ENCODE measurements around the gene FKBP4. TPM values are rescaled to one million over a fixed set of nuclear protein-coding genes. Genes with fewer than 3 reads are reported as not detected.

Gene FKBP4
- total and polyA plus RNA-seq, 12 donors = 18.9 to 110 (median 44.3) TPM

DNA sequence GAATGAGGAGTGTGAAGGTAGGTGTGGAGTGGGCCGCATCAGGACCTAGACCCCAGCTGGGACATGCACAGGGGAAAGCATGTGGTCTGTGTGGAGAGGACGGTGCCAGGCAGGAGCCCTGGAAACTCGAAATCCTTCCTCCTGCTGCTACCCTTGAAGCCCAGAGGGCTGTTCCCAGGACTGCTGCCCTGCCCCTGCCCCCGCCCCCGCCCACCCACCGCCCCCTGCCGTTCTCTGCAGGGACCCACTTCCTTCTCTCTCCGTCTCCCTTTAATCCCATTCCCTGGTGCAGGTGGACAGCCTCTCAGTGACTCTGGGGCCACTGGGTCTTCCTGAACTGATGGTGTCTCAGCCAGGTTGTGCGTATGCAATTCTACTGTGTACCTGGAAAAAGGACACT, 25.7 kb downstream of the FKBP4 start:
- Histone ChIP-seq H3K27me3 (no peaks in the 10 kb centered on the region), H3K9me3 (replicated peaks in 1 of 3) (no peaks in the 10 kb centered on the region), H3K36me3 (replicated peaks in 1 of 2) (peaks cover 0 to 78% of the 10 kb centered on the region in 2 donors), H3K27ac (no peak overlapping the region), H3K4me1 (replicated peaks in 1 of 2) (no peaks in the 10 kb centered on the region), H3K4me3 (no peak overlapping the region)
- WGBS, 4 donors = 82 to 88% (median 83%) methylated on average over 3 to 9 of the region's 9 CpGs
- intact Hi-C loops (cut with DNase I) = no loop called here
- DNase-seq = no peak
- TF ChIP-seq POLR2A (IDR thresholded peaks at IDR 0.05) = no peak
- TF ChIP-seq, protein P1, sequence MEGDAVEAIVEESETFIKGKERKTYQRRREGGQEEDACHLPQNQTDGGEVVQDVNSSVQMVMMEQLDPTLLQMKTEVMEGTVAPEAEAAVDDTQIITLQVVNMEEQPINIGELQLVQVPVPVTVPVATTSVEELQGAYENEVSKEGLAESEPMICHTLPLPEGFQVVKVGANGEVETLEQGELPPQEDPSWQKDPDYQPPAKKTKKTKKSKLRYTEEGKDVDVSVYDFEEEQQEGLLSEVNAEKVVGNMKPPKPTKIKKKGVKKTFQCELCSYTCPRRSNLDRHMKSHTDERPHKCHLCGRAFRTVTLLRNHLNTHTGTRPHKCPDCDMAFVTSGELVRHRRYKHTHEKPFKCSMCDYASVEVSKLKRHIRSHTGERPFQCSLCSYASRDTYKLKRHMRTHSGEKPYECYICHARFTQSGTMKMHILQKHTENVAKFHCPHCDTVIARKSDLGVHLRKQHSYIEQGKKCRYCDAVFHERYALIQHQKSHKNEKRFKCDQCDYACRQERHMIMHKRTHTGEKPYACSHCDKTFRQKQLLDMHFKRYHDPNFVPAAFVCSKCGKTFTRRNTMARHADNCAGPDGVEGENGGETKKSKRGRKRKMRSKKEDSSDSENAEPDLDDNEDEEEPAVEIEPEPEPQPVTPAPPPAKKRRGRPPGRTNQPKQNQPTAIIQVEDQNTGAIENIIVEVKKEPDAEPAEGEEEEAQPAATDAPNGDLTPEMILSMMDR (IDR thresholded peaks at IDR 0.05) = no peak

- peaks cover 0 to 100% of the 10 kb centered on the region in 2 donors for H3K36me3 ChIP-seq (replicated peaks in 1 of 2)
- H3K9me3 ChIP-seq (replicated peaks in 1 of 3) = no peaks in the 10 kb centered on the region
- 71 to 75% (median 74%) methylated on average over 7 of the region's 7 CpGs for WGBS, 4 donors
- H3K4me1 ChIP-seq (replicated peaks in 1 of 2) = no peaks in the 10 kb centered on the region
- no peak for TF ChIP-seq POLR2A (IDR thresholded peaks at IDR 0.05)
- TF ChIP-seq, protein P1 (IDR thresholded peaks at IDR 0.05) = no peak
- intact Hi-C loops (cut with DNase I) = no loop called here
- no peak for DNase-seq
- no peak overlapping the region for H3K27ac ChIP-seq
- H3K4me3 ChIP-seq = no peak overlapping the region
- no peaks in the 10 kb centered on the region for H3K27me3 ChIP-seq
These were observed 28.7 kb downstream of the FKBP4 start for GRCh38 chr12:2823483-2823882.

DNA sequence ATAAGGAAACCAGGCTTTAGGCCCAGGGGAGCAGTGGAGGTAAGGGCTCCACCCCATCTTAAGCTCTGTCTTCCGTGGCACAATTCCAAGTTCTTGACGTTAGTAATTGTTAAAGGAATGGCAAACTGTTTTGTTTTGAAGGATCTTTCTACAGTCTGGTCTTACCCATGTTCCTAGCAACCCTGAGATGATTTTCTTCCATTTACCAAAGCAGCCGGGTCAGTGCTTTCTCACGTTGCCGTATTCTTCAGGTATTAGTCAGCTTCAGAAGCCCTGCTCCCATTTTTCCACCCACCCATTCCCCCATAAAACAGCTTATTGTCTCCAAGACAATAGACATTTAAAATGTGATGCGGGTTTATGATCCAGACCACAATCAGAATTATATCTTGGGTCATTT, 29.8 kb downstream of the FKBP4 start:
- Histone ChIP-seq H3K27ac (no peak overlapping the region), H3K36me3 (replicated peaks in 1 of 2) (peaks cover 0 to 95% of the 10 kb centered on the region in 2 donors), H3K9me3 (replicated peaks in 1 of 3) (no peaks in the 10 kb centered on the region), H3K27me3 (no peaks in the 10 kb centered on the region), H3K4me1 (replicated peaks in 1 of 2) (no peaks in the 10 kb centered on the region), H3K4me3 (no peak overlapping the region)
- WGBS, 4 donors = 76 to 89% (median 82%) methylated on average over 6 of the region's 6 CpGs
- intact Hi-C loops (cut with DNase I) = no loop called here
- no peak for DNase-seq
- no peak for TF ChIP-seq POLR2A (IDR thresholded peaks at IDR 0.05)
- TF ChIP-seq, protein P1 (IDR thresholded peaks at IDR 0.05) = no peak

- Histone ChIP-seq H3K27me3 (no peaks in the 10 kb centered on the region), H3K27ac (no peak overlapping the region), H3K4me1 (replicated peaks in 1 of 2) (no peaks in the 10 kb centered on the region), H3K4me3 (no peak overlapping the region), H3K9me3 (replicated peaks in 1 of 3) (no peaks in the 10 kb centered on the region), H3K36me3 (replicated peaks in 1 of 2) (peaks cover 0 to 91% of the 10 kb centered on the region in 2 donors)
- TF ChIP-seq, protein P1 (IDR thresholded peaks at IDR 0.05) = no peak
- TF ChIP-seq POLR2A (IDR thresholded peaks at IDR 0.05) = no peak
- no peak for DNase-seq
- intact Hi-C loops (cut with DNase I) = no loop called here
- 78 to 86% (median 84%) methylated on average over 4 of the region's 4 CpGs for WGBS, 4 donors
These were observed 30.4 kb downstream of the FKBP4 start for GRCh38 chr12:2825132-2825531.

Measured in adrenal gland (tissue), 12 donors.